GM12874 (cell line): Measurements from ENCODE around the gene TCTA.

Experiments
- CTCF ChIP-seq: IDR thresholded peaks from 2 replicates; pipeline ENCODE4 v1.5.1; 2011; ENCODE audit warnings: low read depth, mild to moderate bottlenecking, control low read depth, low read length, moderate library complexity; ENCODE audit not compliant: insufficient read depth

The TCTA gene

GRCh38 chr3:49411968-49412631 is at the start of gene TCTA, which contains the start of gene RHOA:
Gene TCTA (plus strand): TSS chr3:49412423. CDS start chr3:49412427, 4 bp downstream.
Gene RHOA (minus strand): TSS chr3:49411976. CDS start chr3:49375589, 36,387 bp downstream.
- TF ChIP-seq CTCF = no peak

GRCh38 chr3:49362561-49362960 is 49.7 kb upstream of the TCTA start:
- TF ChIP-seq CTCF = no peak

- no peak for TF ChIP-seq CTCF
Observed at GRCh38 chr3:49370585-49371290, 41.5 kb upstream of the TCTA start.

- no peak for TF ChIP-seq CTCF
Observed at GRCh38 chr3:49371946-49372345, 40.3 kb upstream of the TCTA start.

- TF ChIP-seq CTCF = no peak
Observed at GRCh38 chr3:49377483-49377882, 34.7 kb upstream of the TCTA start.

- TF ChIP-seq CTCF = no peak
Observed at GRCh38 chr3:49378249-49378895, 33.9 kb upstream of the TCTA start.

- TF ChIP-seq CTCF = no peak
Observed at GRCh38 chr3:49383387-49383786, 28.8 kb upstream of the TCTA start.
